Activated CD4-positive, alpha-beta T cell treated with anti-CD3 and anti-CD28 coated beads for 4 hours (primary cell): ENCODE results near the gene DENND4C.

Experiments used
- DNase-seq, 2 donors: peaks; one replicate each; pipeline ENCODE4 v3.0.0-alpha.2; 2020

Gene DENND4C

DNA sequence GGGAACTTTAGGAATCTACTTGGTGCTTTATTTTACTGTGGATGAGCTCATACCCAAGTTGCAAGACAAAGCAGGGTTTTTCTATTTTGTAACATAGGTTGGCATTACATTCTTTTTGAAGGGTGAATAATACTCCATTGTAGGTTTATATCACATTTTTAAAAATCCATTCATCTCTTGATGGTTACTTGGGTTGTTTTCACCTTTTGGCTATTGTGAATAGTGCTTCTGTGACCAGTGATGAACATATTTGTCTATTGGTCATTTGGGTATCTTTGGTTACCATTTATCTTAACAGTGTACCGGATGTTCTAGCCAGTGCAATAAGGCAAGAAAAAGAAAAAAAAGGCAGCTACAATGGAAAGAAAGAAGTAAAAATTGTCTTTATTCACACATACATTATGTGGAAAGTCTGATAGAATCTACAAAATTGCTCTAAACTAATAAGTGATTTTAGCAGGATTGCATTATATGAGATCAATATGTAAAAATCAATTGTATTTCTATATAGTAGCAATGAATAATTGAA lies 40.0 kb downstream of the DENND4C start:
- DNase-seq: no peak

DNA sequence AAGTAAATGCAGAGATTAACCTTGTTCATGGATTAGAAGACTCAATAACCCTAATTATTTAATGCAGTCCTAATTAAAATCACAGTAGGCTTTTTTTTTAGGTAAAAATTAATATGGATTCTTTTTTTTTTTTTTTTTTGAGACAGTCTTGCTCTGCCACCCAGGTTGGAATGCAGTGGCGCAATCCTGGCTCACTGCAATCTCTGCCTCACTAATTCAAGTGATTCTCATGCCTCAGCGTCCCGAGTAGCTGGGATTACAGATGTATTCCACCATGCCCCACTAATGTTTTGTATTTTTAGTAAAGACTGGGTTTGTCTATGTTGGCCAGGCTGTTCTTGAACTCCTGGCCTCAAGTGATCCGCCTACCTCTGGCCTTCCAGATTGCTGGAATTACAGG lies 40.6 kb downstream of the DENND4C start:
- no peak for DNase-seq

DNA sequence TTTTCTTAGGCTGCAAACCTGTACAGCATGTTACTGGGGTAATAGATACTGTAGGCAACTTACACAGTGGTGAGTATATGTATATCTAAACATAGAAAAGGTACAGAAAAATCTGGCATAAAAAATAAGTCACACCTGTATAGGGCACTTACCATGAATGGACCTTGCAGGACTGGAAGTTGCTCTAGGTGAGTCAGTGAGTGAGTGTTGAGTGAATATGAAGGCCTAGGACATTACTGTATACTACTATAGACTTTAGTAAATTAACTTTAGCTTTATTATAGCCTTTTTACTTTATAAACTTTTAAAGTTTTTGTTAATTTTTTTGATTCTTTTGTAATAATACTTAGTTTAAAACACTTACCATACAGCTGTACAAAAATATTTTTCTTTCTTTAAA lies 51.3 kb downstream of the DENND4C start:
- DNase-seq: no peak

DNA sequence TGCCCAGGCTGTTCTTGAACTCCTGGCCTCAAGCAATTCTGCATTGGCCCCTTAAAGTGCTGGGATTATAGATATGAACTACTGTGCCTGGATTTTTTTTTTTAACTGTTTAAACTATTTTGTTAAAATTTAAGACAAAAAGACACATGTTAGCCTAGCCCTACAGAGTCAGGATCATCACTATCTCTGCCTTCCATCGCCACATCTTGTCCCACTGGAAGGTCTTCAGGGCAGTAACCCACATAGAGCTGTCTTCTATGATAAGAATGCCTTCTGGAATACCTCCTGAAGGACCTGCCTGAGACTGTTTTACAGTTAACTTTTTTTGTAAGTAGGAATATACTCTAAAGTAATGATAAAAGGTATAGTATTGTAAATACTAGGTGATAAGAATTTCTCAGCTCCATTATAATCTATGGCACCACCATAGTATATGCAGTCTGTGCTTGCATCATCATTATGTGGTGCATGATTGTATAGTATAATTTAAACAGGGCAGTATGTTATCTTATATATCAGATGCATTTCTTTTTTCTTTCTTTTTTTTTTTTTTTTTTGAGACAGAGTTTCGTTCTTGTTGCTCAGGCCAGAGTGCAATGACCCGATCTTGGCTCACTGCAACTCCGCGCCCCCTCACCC lies 52.7 kb downstream of the DENND4C start:
- no peak for DNase-seq

DNA sequence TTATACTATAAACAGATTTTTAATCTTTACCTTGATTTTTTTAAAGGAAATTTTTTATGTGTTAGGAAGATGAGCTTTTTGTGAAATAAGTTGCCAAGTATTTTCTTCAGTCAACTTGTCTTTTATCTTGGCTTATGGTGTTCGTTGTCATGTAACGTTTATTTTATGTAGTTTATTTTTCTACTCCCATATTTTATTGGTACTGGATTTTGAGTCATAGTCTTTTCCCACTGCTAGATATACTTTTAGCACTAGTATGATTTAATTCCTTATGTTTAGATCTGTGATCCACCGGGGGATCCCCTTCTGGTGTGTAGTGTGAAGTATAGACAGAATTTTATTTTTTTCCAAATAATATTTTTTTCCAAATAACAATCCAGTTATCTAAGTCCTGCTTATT lies 54.2 kb downstream of the DENND4C start:
- DNase-seq: no peak

DNA sequence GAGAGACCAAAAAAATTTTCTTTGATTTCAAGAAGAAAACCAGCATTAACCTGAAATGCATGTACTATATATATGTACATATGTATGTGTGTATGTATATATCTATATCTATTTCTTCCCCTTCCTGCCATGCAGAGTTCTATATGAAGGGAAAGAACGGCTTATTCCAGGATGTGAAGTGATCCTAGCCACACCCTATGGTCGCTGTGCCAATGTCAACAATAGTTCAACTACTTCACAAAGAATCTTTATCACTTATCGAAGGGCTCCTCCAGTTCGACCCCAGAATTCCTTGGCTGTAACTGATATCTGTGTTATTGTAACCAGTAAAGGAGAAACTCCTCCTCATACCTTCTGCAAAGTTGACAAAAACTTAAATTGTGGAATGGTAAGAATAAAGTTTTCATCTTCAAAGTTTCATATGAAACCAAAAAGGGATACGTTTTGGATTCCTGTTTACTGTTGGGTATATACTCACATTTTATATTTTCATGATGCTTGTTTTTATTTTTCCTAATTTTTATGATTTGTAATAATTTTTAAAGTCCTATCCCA lies 56.2 kb downstream of the DENND4C start:
- DNase-seq: no peak

DNA sequence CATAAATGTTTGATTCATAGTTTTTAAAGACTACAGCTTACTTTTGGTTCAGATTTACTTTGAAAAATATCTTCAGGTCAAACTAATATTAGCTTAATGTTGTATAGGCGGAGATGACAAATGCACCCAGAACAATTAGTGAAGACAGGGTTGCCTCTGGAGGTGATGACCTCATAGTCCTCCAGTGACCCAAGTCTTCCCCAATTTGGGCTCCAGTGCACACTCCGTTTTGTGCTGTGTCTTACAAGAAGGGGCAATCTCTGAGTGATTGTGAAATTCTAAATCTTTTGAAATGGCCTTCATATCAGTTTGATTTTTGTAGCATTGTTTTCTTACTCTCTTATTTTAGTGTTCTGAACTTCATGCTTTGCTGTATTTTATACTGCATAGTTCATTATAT lies 57.6 kb downstream of the DENND4C start:
- DNase-seq: no peak

DNA sequence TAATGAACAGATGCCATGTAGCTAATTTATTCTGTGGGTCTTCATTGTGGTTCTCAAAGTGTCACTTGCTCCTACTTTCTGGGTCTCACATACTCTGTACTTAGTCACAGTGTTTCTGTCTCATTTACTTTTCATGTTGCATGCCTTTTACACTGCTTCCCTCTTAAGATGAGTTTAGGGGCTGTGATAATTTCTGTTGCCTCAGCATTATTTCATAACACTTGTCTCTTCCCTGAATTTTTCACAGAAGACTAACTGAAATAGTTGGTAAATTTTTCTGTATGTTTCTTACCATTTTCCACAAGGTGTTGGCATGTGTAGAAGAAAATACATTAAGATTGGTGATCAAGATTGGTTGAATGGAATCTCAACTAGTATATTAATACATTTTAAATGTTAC lies 59.6 kb downstream of the DENND4C start:
- no peak for DNase-seq

DNA sequence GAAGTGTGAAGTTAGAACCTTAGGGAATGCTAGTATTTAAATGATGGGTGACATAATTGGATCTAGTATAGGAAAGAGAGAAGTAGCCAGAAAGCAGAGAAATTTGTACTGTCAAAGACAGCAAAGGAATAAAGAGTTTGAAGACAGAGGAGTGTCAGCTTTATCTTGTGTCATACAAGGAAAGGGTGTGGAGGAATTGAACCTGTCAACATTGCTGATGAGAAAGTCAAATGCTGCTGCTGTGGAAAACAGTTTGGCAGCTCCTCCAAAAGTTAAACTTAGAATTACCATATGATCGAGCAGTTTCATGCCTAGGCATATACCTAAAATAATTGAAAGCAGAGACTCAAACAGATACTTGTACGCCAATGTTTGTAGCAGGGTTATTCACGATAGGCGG lies 63.7 kb downstream of the DENND4C start:
- DNase-seq: no peak

DNA sequence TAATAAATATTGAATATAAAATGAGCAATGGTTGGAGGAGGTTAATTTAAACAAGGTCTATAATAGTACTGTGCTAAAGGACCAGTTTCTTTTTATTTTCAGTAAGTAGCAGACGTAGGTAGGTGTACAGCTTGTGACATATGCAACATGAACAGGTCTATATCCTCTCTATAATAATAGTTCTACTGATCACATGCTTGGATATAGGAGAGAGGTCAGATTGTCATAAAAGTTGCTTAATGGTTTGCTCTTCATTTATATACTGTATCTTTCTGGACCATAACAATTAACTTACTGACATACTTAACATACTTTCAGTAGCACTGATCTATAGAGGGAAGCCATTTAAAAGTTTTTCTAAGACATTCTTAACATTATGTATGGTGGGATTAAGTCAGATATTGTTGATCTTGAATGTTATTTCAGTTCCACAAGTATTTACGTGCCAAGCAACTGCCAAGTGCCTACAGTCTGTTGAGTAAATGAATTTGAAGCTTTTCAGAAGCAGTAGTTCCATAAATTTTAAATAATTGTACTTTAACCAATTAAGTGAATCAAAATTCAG lies 68.0 kb downstream of the DENND4C start:
- no peak for DNase-seq

DNA sequence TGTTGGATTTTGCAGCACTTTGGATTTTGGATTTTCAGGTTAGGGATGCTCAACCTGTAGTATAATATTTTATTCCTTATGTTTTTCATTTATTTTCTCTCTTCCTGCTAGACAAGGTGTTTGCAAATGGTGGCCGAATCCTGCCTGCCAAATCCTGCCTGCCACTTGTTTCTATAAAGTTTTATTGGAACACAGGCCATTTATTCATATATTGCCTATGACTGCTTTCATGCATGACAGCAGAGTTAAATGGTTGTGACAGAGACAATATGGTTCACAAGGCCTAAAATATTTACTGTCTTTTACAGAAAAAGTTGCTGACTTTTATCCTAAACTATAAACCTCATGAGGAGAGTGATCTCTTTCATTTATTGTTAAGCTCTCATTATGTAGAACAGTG lies 72.7 kb downstream of the DENND4C start:
- DNase-seq: no peak

DNA sequence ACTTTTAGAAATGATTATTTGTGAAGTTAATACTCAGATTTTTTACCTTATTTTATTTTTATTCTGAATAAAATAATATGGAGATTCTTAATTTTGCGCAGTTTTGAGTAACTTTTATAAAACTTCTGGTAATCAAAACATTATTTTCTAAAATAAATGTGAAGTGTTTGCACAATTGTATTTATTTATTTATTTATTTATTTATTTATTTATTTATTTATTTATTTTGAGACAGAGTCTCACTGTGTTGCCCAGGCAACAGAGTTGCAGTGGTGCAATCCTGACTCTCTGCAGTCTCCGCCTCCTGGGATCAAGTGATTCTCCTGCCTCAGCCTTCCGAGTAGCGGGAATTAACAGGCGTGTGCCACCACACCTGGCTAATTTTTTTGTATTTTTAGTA lies 76.1 kb downstream of the DENND4C start:
- DNase-seq: no peak

DNA sequence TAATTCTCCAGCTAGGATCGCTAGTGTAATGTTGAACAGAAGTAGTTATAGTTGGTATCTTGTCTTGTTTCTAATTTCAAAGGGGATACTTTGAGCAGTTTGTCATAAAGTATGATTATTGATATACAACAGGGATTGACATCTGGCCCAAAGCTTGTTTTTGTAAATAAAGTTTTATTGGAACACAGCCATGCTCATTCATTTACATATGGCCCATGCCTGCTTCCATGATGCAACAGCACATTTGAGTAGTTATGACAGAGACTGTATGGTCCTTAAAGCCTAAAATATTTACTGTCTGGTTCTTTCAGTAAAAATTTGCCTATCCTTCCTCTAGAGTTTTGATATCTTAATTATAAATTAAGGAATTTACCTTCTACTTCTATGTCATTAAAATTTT lies 79.8 kb downstream of the DENND4C start:
- no peak for DNase-seq

DNA sequence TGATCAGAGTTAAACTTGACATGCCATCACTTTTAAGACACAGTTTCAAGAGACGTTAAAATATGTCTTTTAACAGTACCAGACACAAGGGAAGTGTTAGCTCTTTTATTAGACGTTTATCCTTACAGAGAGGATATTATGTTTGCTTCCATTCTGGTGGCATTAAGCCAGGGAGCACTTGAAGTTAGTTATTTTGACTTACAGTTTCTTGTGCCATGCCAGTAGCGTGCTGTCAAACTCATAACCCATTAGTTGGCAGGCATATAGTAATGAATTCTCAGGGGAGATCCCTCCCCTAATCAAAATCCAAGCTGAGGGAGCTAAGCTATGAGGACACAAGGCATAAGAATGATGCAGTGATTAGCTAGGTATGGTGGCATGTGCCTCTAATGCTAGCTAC lies 83.1 kb downstream of the DENND4C start:
- DNase-seq: no peak

DNA sequence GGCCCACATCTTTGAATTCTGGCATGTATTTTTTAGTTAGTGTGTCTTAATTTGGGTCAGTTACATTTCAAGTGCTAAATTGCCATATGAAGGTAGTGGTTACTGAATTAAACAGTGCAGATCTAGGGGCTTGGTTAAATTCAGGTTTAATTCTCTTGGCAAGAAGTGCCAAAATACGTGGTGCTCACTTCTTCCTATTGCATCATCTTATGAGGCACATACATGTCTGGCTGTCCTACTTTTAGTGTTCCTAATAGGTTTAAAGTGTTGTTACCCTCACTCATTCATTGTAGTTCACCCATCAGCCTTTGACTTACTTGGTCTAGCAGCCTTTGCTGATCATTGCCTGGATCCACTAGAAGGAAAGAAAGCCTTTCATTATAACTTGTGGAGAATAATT lies 90.0 kb downstream of the DENND4C start:
- DNase-seq: no peak

DNA sequence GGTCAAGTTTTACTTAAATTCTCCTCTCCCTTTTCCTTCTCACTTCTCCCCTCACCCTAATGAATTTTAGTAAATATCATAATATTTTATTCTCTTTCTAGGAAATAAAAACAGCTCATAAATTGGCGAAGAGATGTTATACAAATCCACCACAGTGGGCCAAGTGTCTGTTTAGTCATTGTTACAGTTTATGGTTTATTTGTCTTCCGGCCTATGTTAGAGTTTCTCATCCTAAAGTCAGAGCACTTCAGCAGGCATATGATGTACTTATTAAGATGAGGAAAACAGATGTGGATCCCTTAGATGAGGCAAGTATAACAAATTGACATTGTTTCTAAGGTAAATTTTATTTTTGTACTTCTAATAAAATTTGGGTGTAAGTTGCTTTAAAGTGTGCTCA lies 101.4 kb downstream of the DENND4C start:
- DNase-seq: no peak

DNA sequence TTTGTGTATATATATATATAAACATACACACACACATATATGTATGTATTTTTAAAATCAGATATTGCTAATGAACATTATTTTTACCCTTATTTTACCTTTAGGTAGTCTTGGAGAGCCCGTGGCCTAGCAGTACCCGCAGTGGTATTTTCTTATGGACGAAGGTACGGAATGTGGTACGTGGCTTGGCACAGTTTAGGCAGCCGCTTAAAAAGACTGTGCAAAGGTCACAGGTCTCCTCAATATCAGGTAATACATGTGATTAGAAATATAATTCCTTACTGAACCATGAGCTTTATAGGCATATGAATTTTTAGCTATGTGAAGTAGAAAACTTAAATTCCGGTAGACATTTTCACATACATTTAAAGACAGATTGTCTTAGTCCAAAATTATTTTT lies 105.7 kb downstream of the DENND4C start:
- no peak for DNase-seq

DNA sequence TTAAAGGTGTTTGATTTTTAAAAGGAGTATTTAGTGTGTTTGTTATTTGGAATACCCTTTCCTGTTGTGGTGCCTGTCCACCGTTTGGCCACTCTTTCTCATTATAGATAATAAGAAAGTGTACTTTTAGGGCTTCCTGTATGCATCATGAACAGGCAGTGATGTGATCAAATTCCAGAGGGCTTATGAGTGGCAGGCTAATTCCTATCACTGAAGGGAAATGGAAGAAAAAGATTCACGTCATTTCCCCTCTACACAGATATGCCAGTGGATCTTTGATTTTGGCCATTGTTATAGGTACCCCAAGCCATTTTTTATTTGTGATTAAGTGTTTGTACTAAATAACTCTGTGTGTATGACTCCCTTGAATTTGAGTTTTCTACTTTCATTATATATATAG lies 112.5 kb downstream of the DENND4C start:
- no peak for DNase-seq

DNA sequence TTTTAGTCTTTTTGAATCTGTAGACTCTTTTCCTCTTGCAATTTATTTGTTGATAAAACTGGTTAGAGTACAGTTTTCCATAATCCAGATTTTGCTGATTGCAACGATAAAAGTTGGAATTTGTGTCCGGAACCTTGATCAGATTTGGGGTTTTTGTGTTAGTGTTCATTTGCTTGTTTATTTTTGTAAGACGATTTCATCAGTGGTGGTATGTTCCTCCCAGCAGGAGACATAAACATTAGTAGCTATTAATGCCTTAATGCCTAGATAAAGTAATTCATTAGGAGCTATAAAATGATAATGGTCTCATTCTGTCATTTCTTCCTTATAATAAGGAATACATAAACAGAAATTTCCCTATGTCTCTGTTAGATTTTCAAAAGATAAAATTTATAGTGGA lies 128.2 kb downstream of the DENND4C start:
- no peak for DNase-seq

DNA sequence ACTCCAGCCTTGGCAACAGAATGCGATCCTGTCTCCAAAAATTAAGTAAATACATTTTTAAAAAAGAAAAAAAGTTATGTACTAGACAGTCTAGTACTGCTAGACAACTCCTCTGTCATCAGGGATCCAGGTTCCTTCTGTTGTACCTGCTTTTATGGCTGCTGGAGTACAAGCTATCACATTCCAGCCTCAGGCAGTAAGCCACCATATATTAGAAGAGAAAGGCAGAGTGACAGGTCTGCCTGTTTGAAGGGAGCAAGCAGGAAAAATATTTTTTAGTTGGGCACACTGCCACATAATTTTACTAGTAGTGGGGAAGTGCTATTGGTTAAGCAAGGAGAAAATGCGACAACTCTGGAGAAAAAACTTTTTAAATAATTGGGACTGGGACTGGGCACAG lies 138.6 kb downstream of the DENND4C start:
- DNase-seq: no peak

DNA sequence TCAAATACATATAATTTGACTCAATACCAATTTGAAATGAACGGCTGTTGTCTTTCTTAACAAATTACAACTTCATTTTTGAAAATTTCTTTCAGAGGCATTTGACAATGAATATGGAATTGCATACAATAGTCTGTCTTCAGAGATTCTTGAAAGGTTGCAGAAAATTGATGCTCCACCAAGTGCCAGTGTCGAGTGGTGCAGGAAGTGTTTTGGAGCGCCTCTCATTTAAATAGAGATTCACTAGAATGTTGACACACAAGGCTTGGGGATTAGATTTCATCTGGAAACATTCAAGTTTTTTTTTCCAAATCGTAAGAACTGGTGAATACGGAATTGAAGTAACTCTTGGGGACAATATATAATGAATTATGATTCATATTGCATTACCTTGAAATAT lies 141.4 kb downstream of the DENND4C start:
- no peak for DNase-seq

DNA sequence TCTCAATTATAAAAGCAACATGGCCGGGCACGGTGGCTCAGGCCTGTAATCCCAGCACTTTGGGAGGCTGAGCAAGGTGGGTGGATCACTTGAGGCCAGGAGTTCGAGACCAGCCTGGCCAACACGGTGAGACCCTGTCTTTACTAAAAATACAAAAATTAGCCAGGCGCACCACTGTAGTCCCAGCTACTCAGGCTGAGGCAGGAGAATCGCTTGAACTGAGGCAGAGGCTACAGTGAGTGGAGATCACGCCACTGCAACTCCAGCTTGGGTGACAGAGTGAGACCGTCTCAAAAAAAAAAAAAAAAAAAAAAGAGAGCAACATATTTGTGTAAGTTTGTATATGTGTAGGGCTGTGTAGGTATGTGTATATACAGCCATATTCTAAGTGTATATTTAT lies 142.1 kb downstream of the DENND4C start:
- no peak for DNase-seq

DNA sequence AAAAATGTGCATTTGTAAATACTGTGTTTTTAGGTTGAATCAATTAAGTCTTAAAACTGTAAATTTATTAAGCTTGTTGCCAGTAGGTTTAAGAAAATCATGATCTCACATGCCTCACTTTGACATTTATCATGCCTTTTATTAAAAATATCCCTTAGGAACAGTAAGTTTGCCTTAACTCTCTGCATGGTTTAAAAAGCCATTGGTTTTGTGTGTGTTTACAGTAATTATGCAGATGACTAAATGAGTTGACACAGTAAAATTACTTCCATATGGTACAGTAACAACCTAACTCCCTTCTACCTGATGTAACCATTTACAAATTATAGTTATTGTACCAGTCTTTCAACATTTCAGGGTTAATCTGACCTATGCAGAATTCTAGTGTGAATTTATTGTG lies 143.0 kb downstream of the DENND4C start:
- no peak for DNase-seq

DNA sequence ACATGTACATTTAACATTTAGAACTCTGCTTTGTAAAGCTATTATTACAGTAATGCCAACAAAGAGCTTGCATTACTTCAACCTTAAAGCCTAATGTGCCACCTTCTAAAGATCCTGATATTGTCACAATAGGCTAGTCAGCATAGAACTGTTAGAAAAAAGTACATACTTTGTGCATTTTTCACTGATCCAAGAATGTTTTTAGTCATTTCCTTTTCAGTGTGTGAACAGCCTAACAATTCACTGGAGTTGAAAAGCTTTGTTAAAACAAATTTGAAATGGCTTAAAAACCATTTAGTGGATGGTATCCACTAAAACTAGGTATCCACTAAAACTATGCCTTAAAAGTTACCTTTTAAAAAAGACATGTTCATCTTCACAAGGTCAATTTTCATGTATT lies 145.0 kb downstream of the DENND4C start:
- DNase-seq: no peak

DNA sequence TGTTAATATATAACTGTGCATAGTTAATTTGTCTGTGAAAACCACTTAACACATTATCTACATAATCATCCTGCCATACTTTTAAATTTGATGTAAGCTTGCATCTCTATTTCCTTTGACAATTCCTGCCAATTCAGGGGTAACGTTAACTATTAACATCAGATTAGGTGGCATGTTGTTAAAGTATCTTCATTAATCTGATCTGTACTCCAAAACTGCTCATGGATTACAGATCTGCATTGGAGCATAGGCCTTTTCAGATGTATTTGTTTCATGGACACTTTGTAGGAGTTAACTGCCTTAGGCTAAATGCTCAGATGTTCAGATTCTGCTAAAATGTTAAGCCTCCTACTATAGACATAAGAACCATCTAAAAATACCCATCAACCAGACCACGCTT lies 146.4 kb downstream of the DENND4C start:
- DNase-seq: no peak
